Esophagus muscularis mucosa (tissue), 3 donors: ENCODE measurements around the gene ATP10D.

ENCODE experiments used
- CTCF ChIP-seq, 3 experiments: fragments of 200-600 bp in 2 of 3; fragments of 450-650 bp in 1 of 3; sonication (generic) in 2 of 3; IDR thresholded peaks; one replicate each; pipeline ENCODE4 v1.5.1; 2017 to 2019; ENCODE audit warnings: antibody characterized with exemption in 3 of 3, mild to moderate bottlenecking in 2 of 3, moderate library complexity in 1 of 3
- POLR2A ChIP-seq: fragments of 450-650 bp; IDR thresholded peaks from one replicate; pipeline ENCODE4 v1.6.1; 2017; ENCODE audit warnings: antibody characterized with exemption, moderate library complexity, mild to moderate bottlenecking, low read depth
- POLR2AphosphoS5 ChIP-seq, 2 donors: sonication (generic); formaldehyde crosslinking; IDR thresholded peaks; one replicate each; pipeline ENCODE4 v1.6.1; 2017; ENCODE audit warnings: antibody characterized with exemption in 2 of 2

DNA sequence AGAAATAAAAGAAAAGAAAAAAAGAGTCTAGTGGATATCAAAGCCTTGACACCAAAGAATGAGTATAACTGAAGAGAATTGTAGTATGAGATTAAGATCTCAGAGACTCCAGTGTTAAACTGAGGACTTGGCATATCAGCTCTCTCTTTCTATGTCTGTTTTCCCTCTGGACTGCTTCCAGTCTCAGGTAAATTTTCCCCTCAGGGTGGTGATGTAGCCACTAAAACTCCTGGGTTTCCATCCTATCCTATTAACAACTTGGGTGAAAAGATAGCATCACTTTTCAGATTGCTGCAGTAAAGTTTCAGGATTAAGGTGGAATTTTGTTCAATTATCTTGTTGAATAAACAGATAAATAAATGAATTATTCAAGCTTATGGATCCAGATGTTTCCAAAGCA, 85.7 kb downstream of the ATP10D start:
- no peak for TF ChIP-seq POLR2A
- TF ChIP-seq CTCF (IDR thresholded peaks at IDR 0.05) = no peak
- no peak for TF ChIP-seq POLR2AphosphoS5 (IDR thresholded peaks at IDR 0.05)
